DMS 273 treated with DMSO at 0.1 percent for 48 hours (cell line): Measurements from ENCODE around the gene TUBG1.
"Not testable (repeated sequence)": the region's sequence is repeated elsewhere in the genome, so short reads cannot be mapped to it uniquely, and the experiment has no call there.

Experiments used
- DNase-seq: peaks from one replicate; lab custom pipeline; 2025; lab: John Stamatoyannopoulos, UW

The TUBG1 gene

DNA sequence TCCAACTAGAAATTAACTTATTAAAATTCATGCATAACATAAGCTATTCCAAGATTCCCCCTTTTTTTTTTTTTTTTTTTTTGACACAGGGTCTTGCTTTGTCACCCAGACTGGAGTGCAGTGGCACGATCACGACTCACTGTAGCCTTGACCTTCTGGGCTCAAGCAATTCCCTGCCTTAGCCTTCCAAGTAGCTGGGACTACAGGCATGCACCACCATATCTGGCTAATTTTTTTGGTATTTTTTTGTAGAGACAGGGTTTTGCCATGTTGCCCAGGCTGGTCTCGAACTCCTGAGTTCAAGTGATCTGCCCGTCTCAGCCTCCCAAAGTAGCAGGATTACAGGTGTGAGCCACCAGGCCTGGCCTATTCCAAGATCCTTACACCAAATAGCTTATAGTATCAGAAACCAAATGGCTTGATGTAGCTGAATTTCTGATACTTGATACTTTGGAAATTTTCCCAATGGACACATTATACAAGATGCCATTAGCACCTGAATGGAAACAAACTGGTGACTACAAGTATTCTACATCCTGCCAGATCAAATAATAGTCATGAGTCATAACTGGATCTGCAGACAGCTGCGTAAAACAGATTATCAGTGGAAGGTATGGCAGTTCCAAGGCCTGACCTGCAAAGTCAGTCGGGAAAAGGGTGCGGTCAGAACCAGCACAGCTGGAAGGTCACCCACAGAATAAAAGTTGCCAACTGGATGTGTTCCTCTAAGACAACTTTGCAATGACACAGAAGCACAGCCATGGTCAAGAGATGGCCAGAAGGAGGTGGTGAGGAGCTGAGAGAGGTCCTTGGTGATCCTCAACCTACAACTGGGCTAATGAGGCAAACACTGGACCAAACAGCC, 14.5 kb downstream of the TUBG1 start:
- DNase-seq: peak; percentile 14

DNA sequence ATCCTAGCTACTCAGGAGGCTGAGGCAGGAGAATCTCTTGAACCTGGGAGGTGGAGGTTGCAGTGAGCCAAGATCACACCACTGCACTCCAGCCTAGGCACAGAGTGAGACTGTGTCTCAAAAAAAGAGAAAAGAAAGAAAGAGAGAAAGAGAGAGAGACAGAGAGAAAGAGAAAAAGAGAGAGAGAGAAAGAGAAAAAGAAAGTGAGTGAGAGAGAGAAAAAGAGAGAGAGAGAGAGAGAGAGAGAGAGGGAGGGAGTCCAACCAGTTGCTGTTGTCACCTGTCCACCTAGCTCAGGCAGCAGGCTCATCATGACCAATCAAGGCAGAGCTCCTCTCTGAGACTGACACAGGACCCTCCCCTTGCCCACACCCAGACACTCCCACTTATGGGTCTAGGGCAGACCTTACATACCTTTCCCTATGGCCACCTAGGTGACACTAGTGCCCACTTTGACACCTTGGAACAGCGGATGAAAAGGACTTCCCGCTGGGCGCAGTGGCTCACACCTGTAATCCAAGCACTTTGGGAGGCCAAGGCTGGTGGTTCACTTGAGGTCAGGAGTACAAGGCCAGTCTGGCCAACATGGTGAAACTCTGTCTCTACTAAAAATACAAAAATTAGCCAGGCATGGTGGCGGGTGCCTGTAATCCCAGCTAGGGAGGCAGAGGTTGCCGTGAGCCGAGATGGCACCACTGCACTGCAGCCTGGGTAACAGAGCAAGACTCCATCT, 17.7 kb downstream of the TUBG1 start:
- DNase-seq: not testable (repeated sequence)

DNA sequence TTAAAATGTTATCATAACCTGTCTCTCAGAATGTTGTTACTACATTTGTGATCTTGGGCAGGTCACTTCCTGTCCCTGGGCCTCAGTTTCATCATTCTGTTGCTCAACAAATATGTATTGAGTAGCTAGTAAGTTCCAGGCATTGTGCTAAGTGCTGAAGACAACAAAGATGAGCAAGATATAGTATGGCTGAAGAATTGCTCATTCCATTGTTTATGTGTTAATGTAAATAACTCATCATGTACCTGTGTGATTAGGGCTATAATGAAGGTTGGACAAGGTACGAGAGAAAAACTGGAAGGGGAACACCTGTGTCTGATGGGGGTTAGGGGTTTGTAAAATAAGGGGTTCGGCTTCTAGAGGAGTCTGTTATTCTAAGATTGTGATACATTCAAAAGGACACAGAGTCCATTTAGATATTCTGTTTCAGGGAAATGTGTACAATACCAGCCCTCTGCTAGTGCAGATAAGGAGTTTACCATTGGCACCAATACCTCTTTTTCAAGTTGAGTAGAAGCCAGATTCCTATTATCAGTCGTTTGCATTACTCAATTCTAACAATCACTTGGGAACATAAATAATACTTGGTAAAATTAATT, 20.0 kb downstream of the TUBG1 start:
- no peak for DNase-seq

DNA sequence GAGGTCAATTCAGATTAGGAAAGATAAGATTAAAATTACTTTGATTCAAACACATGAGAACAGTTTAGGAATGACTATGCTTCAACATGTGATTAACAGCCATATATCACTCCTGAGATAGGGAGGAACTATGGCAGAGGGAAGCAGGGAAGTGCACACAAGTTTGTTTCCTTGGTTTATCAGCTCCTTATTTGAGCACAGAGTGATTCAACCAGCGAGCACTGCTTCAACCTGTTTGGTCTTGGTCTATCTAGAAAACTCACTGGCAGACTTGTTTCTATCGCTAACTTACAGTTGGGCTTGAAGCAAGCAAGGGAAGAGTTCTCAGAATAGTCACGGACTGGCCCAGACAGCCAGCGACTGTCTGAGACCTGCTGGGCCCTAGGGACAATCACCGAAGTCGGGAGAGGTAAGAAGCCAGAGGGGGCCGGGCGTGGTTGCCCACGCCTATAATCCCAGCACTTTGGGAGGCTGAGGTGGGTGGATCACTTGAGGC, 23.5 kb downstream of the TUBG1 start:
- no peak for DNase-seq

DNA sequence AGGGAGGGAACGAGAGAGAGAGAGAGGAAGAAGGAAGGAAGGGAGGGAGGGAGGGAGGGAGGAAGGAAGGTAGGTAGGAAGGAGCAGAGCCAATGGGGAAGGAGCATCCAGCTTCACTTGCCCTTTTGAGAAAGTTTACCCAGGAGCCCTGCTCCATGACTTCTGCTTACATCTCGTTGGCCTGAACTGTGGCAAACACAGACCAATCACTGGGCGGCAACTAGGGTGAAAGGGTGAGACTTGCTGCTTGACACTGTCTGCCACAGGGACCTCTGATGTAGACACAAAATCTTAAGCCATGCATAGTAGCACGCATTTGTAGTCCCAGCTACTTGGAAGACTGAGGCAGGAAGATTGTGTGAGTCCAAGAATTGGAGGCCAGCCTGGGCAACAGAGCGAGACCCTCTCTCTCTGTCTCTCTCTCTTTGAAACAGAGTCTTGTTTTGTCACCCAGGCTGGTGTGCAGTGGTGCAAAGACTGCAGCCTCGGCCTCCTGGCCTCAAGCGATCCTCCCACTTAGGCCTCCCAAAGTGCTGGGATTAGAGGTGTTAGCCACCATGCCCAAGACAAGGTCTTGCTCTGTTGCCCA, 30.1 kb downstream of the TUBG1 start:
- no peak for DNase-seq

DNA sequence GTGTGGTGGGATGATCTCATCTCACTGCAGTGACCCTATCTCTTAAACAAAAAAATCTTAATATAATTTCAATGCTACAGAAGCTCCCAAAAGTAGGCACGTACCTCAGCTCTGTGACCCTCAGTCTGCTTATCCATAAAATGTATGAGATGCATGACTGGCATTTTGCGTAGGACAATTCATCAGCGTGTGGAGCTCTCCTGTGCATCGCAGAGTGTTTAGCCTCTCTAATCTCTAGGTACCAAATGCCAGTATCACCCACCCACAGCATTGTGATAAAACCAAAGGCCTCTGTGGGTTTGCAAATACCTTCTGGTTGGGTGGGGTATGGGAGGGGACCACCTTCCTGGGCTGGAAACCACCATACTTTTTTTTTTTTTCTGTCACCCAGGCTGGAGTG, 30.6 kb downstream of the TUBG1 start:
- no peak for DNase-seq

DNA sequence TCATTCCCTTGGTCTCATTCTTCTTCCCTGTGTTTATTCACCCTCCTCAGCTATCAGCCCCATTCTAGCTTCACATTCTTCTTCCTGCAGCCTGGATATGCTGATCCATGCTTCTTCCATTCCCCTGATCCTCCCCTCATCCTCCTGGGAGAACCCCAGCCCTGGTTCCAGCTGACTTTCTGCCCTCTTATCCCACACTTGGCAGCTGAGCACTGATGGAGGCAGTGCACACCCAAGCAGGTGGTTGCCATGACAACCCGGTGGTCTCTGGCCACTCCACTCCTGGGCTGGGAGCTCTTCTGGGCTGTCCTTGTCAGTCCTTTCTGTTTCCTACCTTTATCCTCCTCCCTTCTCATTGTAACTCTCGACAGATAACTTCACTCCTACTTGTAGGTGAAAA, 32.9 kb downstream of the TUBG1 start:
- no peak for DNase-seq

DNA sequence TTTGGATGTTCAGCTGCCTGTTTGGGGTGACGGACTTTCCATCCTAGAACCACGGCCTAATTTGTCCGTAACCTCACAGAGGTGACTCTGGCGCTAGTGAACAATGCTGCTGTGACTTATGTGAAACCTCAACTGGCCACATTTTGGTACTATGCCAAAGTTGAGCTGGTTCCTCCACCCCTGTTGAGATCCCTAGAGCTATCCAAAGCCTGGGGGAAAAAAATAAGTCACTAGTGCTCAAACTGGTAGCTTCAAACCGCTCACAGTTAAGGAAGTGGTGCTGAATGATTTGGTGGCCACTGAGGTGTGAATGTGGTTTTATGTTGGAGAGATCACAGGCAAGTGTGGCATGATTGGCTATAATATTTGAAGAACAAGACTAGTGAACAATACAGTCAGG, 38.3 kb downstream of the TUBG1 start:
- DNase-seq: no peak

DNA sequence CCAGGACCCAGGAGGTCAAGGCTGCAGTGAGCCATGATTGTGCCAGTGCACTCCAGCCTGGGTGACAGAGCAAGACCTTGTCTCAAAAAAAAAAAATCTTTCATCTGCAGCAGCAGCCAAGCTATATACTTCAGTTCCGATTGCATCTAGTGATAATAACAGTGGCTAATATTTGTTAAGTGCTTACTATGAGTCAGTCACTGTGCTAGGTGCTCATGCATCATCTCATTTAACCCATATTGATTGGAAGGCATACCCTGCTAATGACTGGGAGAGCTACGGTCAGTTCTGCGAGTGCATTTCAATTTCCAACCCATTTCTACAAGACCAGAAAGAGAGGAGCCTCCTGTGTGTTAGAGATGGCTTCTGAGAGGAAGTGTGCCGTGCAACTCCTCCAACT, 41.9 kb downstream of the TUBG1 start:
- DNase-seq: no peak

DNA sequence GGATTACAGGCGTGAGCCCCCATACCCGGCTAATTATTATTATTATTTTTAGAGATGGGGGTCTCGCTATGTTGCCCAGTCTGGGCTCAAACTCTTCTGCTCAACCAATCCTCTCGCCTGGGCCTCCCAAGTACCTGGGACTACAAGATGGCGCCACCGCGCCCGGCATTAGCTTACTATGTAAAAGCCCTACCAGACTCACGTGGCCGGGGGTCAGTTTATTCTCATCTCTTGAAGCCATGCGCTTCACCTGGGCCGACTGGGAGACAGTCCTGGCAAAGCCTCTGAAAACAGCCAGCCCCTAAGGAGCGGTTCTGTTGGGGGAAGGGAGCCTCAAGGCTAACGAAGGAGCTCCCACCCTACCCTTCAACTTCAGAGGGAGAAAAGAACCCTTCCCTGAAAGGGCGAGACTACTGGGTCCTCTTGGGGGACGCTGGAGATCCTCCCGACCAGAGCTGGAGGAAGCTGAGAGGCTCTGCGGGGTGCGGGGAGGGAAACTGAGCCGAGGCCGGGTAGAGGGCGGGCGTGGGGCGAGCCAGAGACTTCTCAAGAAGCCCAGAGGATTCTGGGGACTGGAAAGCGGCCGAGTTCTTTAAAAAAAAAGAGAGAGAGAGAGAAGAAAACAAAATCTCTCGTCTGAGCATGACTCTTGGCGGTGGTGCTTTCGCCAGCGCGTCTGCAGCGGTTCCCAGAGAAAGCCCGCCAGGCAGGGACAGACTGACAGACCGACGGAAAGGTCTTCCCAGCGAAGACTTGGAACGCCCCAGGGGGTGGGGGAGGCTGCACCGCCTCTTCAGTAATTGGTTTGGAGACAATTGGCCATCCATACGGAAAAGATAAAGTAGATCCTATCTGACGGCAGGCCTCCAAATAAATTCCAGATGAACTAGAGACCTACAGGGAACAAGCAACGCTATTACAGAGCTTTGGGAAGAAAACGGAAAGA, 44.0 kb downstream of the TUBG1 start:
- DNase-seq: no peak

DNA sequence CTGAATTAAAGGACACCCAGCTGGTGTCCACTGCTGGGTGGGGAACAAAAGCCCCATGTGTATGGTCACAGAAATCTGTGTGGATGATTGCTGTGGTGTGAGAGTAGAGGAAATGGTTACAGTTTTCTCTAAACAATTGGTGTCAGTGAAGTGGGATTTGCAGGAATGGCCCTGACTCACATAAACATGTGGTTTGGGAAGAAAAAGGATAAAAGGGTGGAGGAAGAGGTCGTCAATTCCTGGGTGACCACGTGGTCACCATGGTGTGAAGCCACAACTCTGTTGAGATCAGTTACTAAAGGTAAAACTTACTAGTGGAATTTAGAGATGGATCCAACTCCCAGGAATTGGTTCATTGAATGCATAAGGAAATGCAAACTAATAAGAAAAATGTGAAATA, 46.0 kb downstream of the TUBG1 start:
- DNase-seq: no peak

DNA sequence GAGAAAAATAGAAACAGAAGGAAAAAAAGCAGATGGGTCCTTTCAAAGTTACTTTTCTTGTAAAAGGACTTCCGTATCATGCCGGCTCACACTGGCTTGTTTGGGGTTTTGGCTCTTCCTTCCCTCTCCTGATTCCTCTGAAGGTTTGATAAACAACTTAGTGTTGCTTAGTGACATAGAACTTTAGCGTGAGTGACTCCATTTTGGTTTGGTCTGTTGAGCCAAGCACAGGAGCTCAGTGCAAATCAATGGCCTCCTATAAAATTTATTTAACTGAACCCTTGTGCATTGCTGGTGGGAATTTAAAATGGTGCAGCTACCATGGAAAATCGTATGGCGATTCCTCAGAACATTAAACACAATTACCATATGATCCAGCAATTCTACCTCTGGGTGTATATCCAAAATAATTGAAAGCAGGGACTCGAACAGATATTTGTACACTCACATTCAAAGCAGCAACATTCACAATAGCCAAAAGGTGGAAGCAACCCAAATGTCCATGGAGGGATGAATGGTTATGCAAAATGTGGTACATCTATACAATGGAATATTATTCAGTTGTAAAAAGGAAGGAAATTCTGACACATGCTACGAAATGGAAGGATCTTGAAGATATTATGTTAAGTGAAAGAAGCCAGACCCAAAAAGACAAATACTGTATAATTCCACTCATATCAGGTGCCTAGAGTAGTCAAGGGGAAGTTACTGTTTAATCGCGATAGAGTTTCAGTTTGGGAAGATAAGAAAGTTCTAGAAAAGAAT, 48.5 kb downstream of the TUBG1 start:
- DNase-seq: no peak

DNA sequence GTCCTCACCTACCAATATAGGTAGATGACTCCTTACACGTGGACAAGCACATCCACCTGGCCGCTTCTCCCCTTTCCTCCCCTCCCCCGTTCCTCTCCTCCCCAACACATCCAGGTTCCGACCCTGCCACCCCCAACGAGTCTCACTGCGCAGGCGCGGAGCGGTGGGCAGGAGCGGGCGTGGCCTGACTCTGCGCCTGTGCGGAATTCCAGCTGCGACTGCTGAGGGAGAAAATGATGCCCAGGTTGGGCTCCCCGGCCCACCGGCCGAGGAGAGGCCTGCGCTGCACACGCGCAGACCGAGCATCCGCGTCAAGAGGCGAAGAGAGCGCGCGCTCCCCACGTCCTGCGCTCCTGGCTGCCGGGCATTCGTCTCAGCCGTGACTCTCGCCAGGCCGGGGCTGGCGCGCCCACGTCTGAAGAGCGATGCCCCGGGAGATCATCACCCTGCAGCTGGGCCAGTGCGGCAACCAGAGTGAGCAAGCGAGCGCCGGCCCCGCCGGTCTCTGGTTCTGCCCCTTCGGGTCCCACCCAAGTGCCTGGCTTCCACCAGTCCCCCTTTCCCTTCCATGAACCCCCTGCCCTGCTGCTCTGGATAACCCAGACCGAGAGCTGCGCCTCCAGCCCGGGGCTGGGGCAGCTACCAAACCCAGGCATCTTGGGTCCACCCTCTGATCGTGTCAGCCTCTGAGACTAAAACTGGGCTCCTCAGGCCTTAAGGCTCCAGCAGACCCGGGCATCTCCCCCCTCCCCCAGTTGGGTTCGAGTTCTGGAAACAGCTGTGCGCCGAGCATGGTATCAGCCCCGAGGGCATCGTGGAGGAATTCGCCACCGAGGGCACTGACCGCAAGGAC, 49.8 kb downstream of the TUBG1 start, which contains the start of gene TUBG2:
Gene TUBG2 (plus strand): TSS at position 206 of the 853 bp plus-strand sequence. CDS start 220 bp downstream, at position 426.
- DNase-seq: peak; percentile 79

DNA sequence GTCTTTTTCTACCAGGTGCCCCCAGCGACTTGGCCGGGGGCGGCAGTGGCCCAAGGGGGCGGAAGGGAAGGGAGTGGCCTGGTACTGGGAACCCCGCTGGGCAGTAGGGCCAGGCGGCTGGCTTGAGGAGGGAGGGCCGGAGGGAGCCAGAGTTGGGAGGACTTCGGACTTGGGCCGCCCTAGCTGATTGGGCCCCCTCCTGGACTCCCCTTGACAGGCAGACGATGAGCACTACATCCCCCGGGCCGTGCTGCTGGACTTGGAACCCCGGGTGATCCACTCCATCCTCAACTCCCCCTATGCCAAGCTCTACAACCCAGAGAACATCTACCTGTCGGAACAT, 50.4 kb downstream of the TUBG1 start:
- not testable (repeated sequence) for DNase-seq

DNA sequence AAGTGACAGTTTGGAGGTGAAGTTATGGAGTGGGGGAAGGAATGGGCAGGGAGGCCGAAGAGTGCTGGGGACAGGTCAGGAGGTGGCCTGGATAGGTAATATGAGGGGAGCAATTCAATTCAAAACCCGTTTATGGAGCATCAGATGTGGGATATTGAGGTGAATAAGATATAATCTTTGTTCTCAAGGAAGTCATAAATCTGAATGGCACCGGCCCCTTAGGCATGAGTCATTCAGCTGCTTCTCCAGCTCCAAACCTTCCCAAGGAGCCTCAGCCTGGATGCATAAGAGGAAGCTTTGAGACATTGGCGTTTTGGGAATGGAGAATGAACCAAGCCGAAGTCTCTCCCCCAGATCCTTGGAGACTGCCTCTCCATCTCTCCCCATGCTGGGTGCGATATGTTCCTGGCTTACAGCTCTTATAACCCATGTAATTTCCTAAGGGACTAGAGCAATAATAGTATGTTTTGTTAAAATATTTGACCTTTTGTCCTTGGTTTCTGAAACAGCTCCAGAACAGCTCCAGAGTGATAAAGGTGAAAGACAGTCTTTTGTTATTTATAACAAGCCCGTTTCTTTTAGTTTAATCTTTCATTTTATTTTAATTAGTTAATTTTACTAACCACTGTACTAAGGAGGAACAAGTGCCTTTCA, 51.3 kb downstream of the TUBG1 start:
- DNase-seq: no peak
